ENCODE measurements around the gene RNF150. TPM values are rescaled to one million over a fixed set of nuclear protein-coding genes. Genes with fewer than 3 reads are reported as not detected.
"Not testable (repeated sequence)": the region's sequence is repeated elsewhere in the genome, so short reads cannot be mapped to it uniquely, and the experiment has no call there.

RNF150 gene
- total and polyA plus RNA-seq, 12 donors, result 10.8 to 131 (median 93.3) TPM

- Histone ChIP-seq H3K4me1 (peaks cover 0 to 25% (median 12%) of the 10 kb centered on the region in 9 donors), H3K4me3 (no peak overlapping the region), H3K27me3 (no peaks in the 10 kb centered on the region), H3K36me3 (no peaks in the 10 kb centered on the region), H3K27ac (no peak overlapping the region), H3K9me3 (no peaks in the 10 kb centered on the region)
- no peak for ATAC-seq
- no peak for TF ChIP-seq CTCF (IDR thresholded peaks at IDR 0.05)
- intact Hi-C loops (cut with DNase I), result no loop called here
- WGBS, 2 donors, result 78 to 86% methylated on average over 1 of the region's 1 CpG
- DNase-seq, result no peak
These were observed 320.4 kb downstream of the RNF150 start for GRCh38 chr4:140812916-140813315.

GRCh38 chr4:140811429-140811828 is 321.8 kb downstream of the RNF150 start:
- ATAC-seq (no peak), DNase-seq (no peak)
- Histone ChIP-seq H3K27me3 (no peaks in the 10 kb centered on the region), H3K4me3 (no peak overlapping the region), H3K4me1 (peaks cover 0 to 35% (median 12%) of the 10 kb centered on the region in 9 donors), H3K9me3 (no peaks in the 10 kb centered on the region), H3K27ac (no peak overlapping the region), H3K36me3 (no peaks in the 10 kb centered on the region)
- 82% methylated on average over 4 of the region's 4 CpGs for WGBS, 2 donors
- TF ChIP-seq CTCF (IDR thresholded peaks at IDR 0.05), result no peak
- intact Hi-C loops (cut with DNase I), result no loop called here

GRCh38 chr4:140810591-140811169 is 322.6 kb downstream of the RNF150 start:
- H3K27me3 ChIP-seq; H3K36me3 ChIP-seq; ATAC-seq; intact Hi-C loops (cut with DNase I); H3K27ac ChIP-seq; H3K4me3 ChIP-seq; DNase-seq; H3K9me3 ChIP-seq: not testable (repeated sequence)
- H3K4me1 ChIP-seq, result peaks cover 0 to 41% (median 12%) of the 10 kb centered on the region in 9 donors
- WGBS, 2 donors, result 82 to 97% methylated on average over 1 of the region's 1 CpG

Other genes with a start within 250 kb of the RNF150 start
- 100 to 1,000 TPM in 9 of 10 donors, 10 to 100 TPM in 1; 99.3 to 201 (median 148) TPM for gene ZNF330, start 87.4 kb upstream of the RNF150 start, total RNA-seq
- gene ZNF330, start 87.4 kb upstream of the RNF150 start, polyA plus RNA-seq, result 10 to 100 TPM; 64.5 to 93.3 TPM

Measured in heart right ventricle (tissue), 16 donors.